Measurements from ENCODE around the gene IRGQ. TPM values are rescaled to one million over a fixed set of nuclear protein-coding genes. Genes with fewer than 3 reads are reported as not detected.

The IRGQ gene
- total RNA-seq, 4 donors from 2014 or later, result 10.7 to 28.8 (median 18.5) TPM

GRCh38 chr19:43599635-43600295 is 3.8 kb upstream of the IRGQ start:
- DNase-seq, result no peak
- Histone ChIP-seq H3K9me3 (no peaks in the 10 kb centered on the region), H3K4me1 (peaks cover 0 to 20% (median 14%) of the 10 kb centered on the region in 4 donors), H3K4me3 (no peak overlapping the region), H3K27me3 (no peaks in the 10 kb centered on the region), H3K27ac (no peak overlapping the region), H3K36me3 (peaks cover 0 to 28% (median 0%) of the 10 kb centered on the region in 3 donors)
- TF ChIP-seq POLR2A (IDR thresholded peaks at IDR 0.05) (no peak), CTCF (IDR thresholded peaks at IDR 0.05) (no peak)

GRCh38 chr19:43598445-43599240 is 2.7 kb upstream of the IRGQ start:
- Histone ChIP-seq H3K4me1 (peaks cover 0 to 31% (median 21%) of the 10 kb centered on the region in 4 donors), H3K9me3 (no peaks in the 10 kb centered on the region), H3K4me3 (no peak overlapping the region), H3K27me3 (no peaks in the 10 kb centered on the region), H3K36me3 (peaks cover 0 to 28% (median 0%) of the 10 kb centered on the region in 3 donors), H3K27ac (no peak overlapping the region)
- DNase-seq, result no peak
- TF ChIP-seq CTCF (IDR thresholded peaks at IDR 0.05), result no peak
- TF ChIP-seq POLR2A (IDR thresholded peaks at IDR 0.05), result no peak

GRCh38 chr19:43597876-43598275 is 1.9 kb upstream of the IRGQ start:
- peak overlapping the region in 1 of 4 donors; percentile 64 for H3K4me3 ChIP-seq
- H3K9me3 ChIP-seq, result no peaks in the 10 kb centered on the region
- no peak for DNase-seq
- H3K4me1 ChIP-seq, result peaks cover 0 to 38% (median 21%) of the 10 kb centered on the region in 4 donors
- no peak for TF ChIP-seq POLR2A (IDR thresholded peaks at IDR 0.05)
- TF ChIP-seq CTCF (IDR thresholded peaks at IDR 0.05), result no peak
- peaks cover 0 to 35% (median 0%) of the 10 kb centered on the region in 3 donors for H3K36me3 ChIP-seq
- peak overlapping the region in 1 of 4 donors; percentile 84 for H3K27ac ChIP-seq
- no peaks in the 10 kb centered on the region for H3K27me3 ChIP-seq

- Histone ChIP-seq H3K27me3 (no peaks in the 10 kb centered on the region), H3K9me3 (no peaks in the 10 kb centered on the region), H3K4me1 (peaks cover 0 to 39% (median 21%) of the 10 kb centered on the region in 4 donors), H3K4me3 (peak overlapping the region; percentile 51 to 64 (median 56)), H3K27ac (peak overlapping the region; percentile 79 to 97 (median 90)), H3K36me3 (peaks cover 0 to 44% (median 0%) of the 10 kb centered on the region in 3 donors)
- TF ChIP-seq CTCF (IDR thresholded peaks at IDR 0.05), result no peak
- no peak for TF ChIP-seq POLR2A (IDR thresholded peaks at IDR 0.05)
- DNase-seq, result no peak
Observed at GRCh38 chr19:43596842-43597461, 1.0 kb upstream of the IRGQ start.

GRCh38 chr19:43595605-43595998 is 332 bp downstream of the IRGQ start:
- Histone ChIP-seq H3K27me3 (no peaks in the 10 kb centered on the region), H3K4me1 (peaks cover 0 to 39% (median 21%) of the 10 kb centered on the region in 4 donors), H3K4me3 (peak overlapping the region; percentile 51 to 64 (median 56)), H3K27ac (peak overlapping the region; percentile 79 to 97 (median 90)), H3K9me3 (no peaks in the 10 kb centered on the region), H3K36me3 (peaks cover 0 to 47% (median 0%) of the 10 kb centered on the region in 3 donors)
- peak in 1 of 3 donors; percentile 33 for DNase-seq
- TF ChIP-seq POLR2A (IDR thresholded peaks at IDR 0.05), result no peak
- no peak for TF ChIP-seq CTCF (IDR thresholded peaks at IDR 0.05)

Data from Peyer's patch (tissue), 4 donors.